ENCODE measurements around the gene PCDH9.
A peak's percentile ranks its signal among the peaks of the same experiment; 100 is the strongest.

- no peak for TF ChIP-seq CTCF (conservative IDR thresholded peaks at IDR 0.05; ENCODE audit: low read depth, low read length)
- TF ChIP-seq CEBPB (IDR thresholded peaks at IDR 0.05; ENCODE audit: low read depth, low read length) = peak; percentile 96
- no peak for TF ChIP-seq BHLHE40 (IDR thresholded peaks at IDR 0.05; ENCODE audit: low read depth, low read length)
- no peak for TF ChIP-seq POLR2A (IDR thresholded peaks at IDR 0.05; ENCODE audit: low read depth, low read length)
Measured at GRCh38 chr13:66508153-66508909, 721.8 kb downstream of the PCDH9 start.

Measured in IMR-90 (cell line).